Measurements from ENCODE around the gene PPID.
A peak's percentile ranks its signal among the peaks of the same experiment; 100 is the strongest.

Gene PPID

DNA sequence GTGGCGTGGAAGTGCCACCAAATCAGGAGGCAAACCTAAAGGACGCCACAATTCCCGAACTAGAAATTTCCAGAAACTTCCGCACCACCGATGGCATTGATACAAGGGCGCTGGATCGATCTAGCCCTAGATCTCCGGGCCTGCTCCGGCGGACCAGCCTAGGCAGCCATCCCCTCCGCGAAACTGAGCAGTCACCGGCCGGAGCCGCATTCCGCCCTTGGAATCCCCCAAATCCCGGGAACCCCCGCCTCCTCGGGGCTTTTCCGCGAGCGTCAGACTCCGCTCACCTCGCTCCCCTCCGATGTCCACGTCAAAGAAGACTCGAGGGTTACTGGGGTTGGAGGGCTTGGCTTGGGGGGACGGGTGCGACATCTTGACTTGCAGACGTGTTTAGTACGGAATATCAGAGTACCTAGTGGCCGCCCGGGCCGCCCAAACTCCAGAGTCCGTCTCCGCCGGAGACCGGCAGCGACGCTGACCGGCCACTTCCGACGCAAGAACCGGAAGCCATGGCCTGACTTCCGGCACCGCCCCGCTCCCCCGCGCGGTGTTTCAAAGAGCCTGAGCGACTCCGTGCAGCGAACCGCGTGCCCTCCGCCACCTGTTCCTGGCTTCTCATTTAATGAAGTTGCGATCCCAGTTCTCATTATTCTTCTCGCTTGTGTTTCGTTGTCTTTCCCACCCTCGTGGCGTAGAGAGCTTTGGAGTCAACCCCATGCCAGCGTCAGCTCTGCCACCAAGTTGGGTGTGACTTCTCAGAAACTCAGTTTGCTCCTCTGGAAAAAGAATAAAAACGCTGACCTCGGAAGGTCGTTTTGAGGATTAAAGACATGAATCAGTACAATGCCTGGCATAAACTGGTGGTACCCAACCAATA lies at the start of gene PPID:
Gene PPID, minus strand, starts transcription at position 480 of the 877 bp plus-strand sequence. Its CDS starts 108 bp downstream, at position 372.
- Histone ChIP-seq H3K9me3 (ENCODE audit: control insufficient read depth in 2 of 2, low read length in 2 of 2) (no peaks in the 10 kb centered on the region), H3K4me1 (ENCODE audit: control insufficient read depth in 2 of 2, insufficient read depth in 2 of 2, low read length in 2 of 2) (peaks cover 6 to 7% of the 10 kb centered on the region in 2 donors), H3K9ac (ENCODE audit: low read depth in 1 of 2, low read length in 2 of 2) (peak within 1 kb of the TSS; percentile 87 to 89), H3K36me3 (ENCODE audit: control insufficient read depth in 2 of 2, insufficient read depth in 2 of 2, low read length in 2 of 2) (peaks cover 23% of the 10 kb centered on the region in 2 donors), H3K27me3 (ENCODE audit: control insufficient read depth in 2 of 2, insufficient read depth in 2 of 2, low read length in 2 of 2) (no peaks in the 10 kb centered on the region), H3K4me3 (ENCODE audit: low read length in 2 of 2) (peak within 1 kb of the TSS; percentile 90 to 98), H3K27ac (ENCODE audit: low read depth in 2 of 2, low read length in 2 of 2) (peak within 1 kb of the TSS; percentile 89 to 92)

DNA sequence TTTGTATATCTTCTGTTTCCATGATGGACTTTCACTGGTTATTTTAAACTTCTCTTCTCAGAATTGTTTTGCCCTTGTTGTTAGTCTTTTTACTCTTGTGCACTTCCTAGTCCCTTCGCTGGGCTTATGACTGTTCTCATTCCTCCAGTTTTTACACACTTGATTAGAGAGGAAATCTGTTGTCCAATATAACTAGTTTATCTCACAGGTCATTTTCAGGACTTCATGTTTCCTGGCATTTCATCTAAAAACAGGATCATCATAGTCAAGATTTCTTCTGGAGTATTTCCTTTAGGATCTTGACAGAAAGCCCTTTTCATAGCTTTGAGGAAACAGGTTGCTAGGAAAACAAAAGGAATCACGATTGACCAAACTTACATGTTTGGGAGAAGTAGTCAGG lies 48.6 kb upstream of the PPID start:
- H3K9ac ChIP-seq (ENCODE audit: low read depth in 1 of 2, low read length in 2 of 2), result peak overlapping the region in 1 of 2 donors; percentile 33
- H3K9me3 ChIP-seq (ENCODE audit: control insufficient read depth in 2 of 2, low read length in 2 of 2), result no peaks in the 10 kb centered on the region
- peak overlapping the region; percentile 7 to 56 for H3K27ac ChIP-seq (ENCODE audit: low read depth in 2 of 2, low read length in 2 of 2)
- H3K4me1 ChIP-seq (ENCODE audit: control insufficient read depth in 2 of 2, insufficient read depth in 2 of 2, low read length in 2 of 2), result peaks cover 20 to 53% of the 10 kb centered on the region in 2 donors
- no peaks in the 10 kb centered on the region for H3K36me3 ChIP-seq (ENCODE audit: control insufficient read depth in 2 of 2, insufficient read depth in 2 of 2, low read length in 2 of 2)
- peak overlapping the region in 1 of 2 donors; percentile 0 for H3K4me3 ChIP-seq (ENCODE audit: low read length in 2 of 2)
- H3K27me3 ChIP-seq (ENCODE audit: control insufficient read depth in 2 of 2, insufficient read depth in 2 of 2, low read length in 2 of 2), result no peaks in the 10 kb centered on the region

DNA sequence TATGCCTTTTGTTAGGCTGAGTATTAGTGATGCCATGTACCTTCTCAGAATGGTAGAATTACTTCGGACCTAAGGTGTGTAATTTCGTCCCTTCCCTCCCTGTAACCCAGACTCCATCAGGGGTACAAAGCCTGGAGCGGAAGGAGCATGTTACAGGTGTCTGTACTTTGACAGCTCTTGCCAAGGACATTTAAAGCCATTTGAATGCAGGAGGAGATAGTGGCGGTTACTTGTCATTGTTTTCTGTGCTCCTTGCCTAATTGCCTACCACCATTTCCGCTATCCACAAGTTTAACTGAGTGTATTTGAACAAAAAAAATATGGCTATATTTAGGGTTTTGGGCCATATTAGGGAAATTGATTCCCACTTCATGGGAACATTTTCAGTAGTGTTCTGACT lies 47.5 kb upstream of the PPID start:
- H3K27me3 ChIP-seq (ENCODE audit: control insufficient read depth in 2 of 2, insufficient read depth in 2 of 2, low read length in 2 of 2), result no peaks in the 10 kb centered on the region
- peaks cover 20 to 48% of the 10 kb centered on the region in 2 donors for H3K4me1 ChIP-seq (ENCODE audit: control insufficient read depth in 2 of 2, insufficient read depth in 2 of 2, low read length in 2 of 2)
- no peaks in the 10 kb centered on the region for H3K9me3 ChIP-seq (ENCODE audit: control insufficient read depth in 2 of 2, low read length in 2 of 2)
- no peaks in the 10 kb centered on the region for H3K36me3 ChIP-seq (ENCODE audit: control insufficient read depth in 2 of 2, insufficient read depth in 2 of 2, low read length in 2 of 2)
- H3K4me3 ChIP-seq (ENCODE audit: low read length in 2 of 2), result peak overlapping the region; percentile 91 to 93
- H3K27ac ChIP-seq (ENCODE audit: low read depth in 2 of 2, low read length in 2 of 2), result no peak overlapping the region
- H3K9ac ChIP-seq (ENCODE audit: low read depth in 1 of 2, low read length in 2 of 2), result peak overlapping the region in 1 of 2 donors; percentile 33

DNA sequence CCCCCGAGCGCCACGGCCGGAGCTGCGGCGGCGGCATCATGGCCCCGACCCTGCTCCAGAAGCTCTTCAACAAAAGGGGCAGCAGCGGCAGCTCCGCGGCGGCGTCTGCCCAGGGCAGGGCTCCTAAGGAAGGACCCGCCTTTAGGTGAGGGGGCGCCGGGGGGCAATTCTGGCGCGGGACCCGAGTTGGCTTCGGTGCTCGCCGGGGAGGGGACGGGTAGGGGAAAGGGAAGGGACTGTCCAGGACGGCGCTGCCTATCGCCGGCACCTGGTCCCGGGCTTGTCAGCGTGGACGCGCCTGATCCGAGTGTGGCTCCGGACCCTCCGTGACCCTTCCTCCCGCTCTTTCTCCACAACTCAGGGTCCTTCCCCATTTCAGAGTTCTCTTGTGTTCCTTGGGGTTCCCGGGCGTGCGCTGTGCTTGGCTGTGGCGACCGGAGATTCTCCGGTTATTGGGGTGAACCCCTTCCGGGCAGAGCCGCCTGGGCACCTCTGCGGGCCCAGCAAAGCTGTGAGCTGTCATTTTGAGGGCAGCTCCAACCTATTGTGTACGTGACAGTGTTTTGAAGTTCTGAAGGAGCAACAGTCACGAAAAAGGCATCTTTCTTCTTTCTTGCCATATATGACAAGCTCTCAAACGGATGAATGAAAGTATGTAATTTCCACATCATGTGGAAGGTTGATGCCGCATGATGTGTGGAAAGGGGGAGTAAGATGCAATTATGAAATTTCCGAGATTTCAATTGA lies 46.2 kb upstream of the PPID start:
- peak overlapping the region; percentile 77 to 79 for H3K27ac ChIP-seq (ENCODE audit: low read depth in 2 of 2, low read length in 2 of 2)
- H3K9me3 ChIP-seq (ENCODE audit: control insufficient read depth in 2 of 2, low read length in 2 of 2), result no peaks in the 10 kb centered on the region
- H3K27me3 ChIP-seq (ENCODE audit: control insufficient read depth in 2 of 2, insufficient read depth in 2 of 2, low read length in 2 of 2), result no peaks in the 10 kb centered on the region
- H3K36me3 ChIP-seq (ENCODE audit: control insufficient read depth in 2 of 2, insufficient read depth in 2 of 2, low read length in 2 of 2), result no peaks in the 10 kb centered on the region
- peak overlapping the region; percentile 84 to 92 for H3K9ac ChIP-seq (ENCODE audit: low read depth in 1 of 2, low read length in 2 of 2)
- H3K4me3 ChIP-seq (ENCODE audit: low read length in 2 of 2), result peak overlapping the region; percentile 91 to 93
- H3K4me1 ChIP-seq (ENCODE audit: control insufficient read depth in 2 of 2, insufficient read depth in 2 of 2, low read length in 2 of 2), result peaks cover 9 to 37% of the 10 kb centered on the region in 2 donors

DNA sequence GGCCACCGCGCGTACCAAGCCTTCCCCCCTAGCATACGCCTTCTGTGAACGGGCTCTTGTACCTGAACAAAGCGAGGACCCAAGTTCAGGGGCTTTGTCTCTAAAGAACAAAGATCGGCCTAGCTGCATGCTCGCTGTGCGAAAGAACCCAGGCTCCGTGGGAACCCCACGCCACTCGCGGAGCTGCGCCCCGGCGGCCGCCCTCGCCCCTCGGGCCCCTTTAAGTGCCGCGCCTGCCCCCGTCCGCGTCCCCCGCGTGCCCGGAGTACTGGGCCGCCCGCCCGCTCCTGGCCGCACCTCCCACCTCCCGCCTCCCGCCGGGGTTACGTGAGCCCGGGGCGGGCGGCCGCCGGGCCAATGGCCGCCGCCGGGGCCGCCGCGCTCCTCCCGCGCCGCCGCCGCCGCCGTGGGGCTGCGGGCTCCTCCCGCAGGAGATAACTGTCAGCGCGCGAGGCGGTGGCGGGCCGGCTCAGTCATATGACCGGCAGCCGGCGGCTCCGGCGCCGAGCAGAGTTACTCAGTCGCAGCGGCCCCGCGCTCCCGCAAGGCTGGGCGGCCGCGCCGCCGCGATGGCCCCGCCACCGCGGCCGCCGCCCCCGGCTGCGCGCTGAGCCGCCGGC lies 45.5 kb upstream of the PPID start, which contains the start of gene FNIP2:
Gene FNIP2, plus strand, starts transcription at position 472 of the 620 bp plus-strand sequence. CDS start 187 bp downstream, outside the sequence.
- H3K27ac ChIP-seq (ENCODE audit: low read depth in 2 of 2, low read length in 2 of 2), result peak within 1 kb of the TSS; percentile 77 to 87
- H3K9ac ChIP-seq (ENCODE audit: low read depth in 1 of 2, low read length in 2 of 2), result peak within 1 kb of the TSS; percentile 88 to 92
- no peaks in the 10 kb centered on the region for H3K27me3 ChIP-seq (ENCODE audit: control insufficient read depth in 2 of 2, insufficient read depth in 2 of 2, low read length in 2 of 2)
- peaks cover 9 to 37% of the 10 kb centered on the region in 2 donors for H3K4me1 ChIP-seq (ENCODE audit: control insufficient read depth in 2 of 2, insufficient read depth in 2 of 2, low read length in 2 of 2)
- no peaks in the 10 kb centered on the region for H3K9me3 ChIP-seq (ENCODE audit: control insufficient read depth in 2 of 2, low read length in 2 of 2)
- H3K4me3 ChIP-seq (ENCODE audit: low read length in 2 of 2), result peak within 1 kb of the TSS; percentile 91 to 93
- H3K36me3 ChIP-seq (ENCODE audit: control insufficient read depth in 2 of 2, insufficient read depth in 2 of 2, low read length in 2 of 2), result no peaks in the 10 kb centered on the region

DNA sequence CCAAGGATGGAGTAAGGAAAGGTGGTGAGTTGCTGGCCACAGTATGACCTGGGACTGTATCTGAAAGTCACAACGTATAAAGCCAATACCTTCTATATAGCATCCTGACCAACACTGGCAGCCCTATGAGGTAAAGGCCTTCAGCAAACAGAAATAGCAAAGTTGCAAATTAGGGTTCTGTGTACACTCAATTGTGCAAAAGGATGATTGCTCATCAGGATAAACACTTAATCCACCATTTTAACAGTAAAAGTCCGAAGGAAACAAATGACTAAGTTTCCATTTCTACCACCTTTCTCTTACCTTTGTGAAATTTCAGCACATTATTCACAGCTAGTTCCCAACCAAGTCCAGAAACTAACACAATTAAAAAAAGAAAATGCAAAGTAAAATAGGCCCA lies 44.3 kb upstream of the PPID start:
- Histone ChIP-seq H3K27me3 (ENCODE audit: control insufficient read depth in 2 of 2, insufficient read depth in 2 of 2, low read length in 2 of 2) (no peaks in the 10 kb centered on the region), H3K4me3 (ENCODE audit: low read length in 2 of 2) (no peak overlapping the region), H3K4me1 (ENCODE audit: control insufficient read depth in 2 of 2, insufficient read depth in 2 of 2, low read length in 2 of 2) (peaks cover 8 to 30% of the 10 kb centered on the region in 2 donors), H3K36me3 (ENCODE audit: control insufficient read depth in 2 of 2, insufficient read depth in 2 of 2, low read length in 2 of 2) (no peaks in the 10 kb centered on the region), H3K9ac (ENCODE audit: low read depth in 1 of 2, low read length in 2 of 2) (no peak overlapping the region), H3K9me3 (ENCODE audit: control insufficient read depth in 2 of 2, low read length in 2 of 2) (no peaks in the 10 kb centered on the region), H3K27ac (ENCODE audit: low read depth in 2 of 2, low read length in 2 of 2) (no peak overlapping the region)

DNA sequence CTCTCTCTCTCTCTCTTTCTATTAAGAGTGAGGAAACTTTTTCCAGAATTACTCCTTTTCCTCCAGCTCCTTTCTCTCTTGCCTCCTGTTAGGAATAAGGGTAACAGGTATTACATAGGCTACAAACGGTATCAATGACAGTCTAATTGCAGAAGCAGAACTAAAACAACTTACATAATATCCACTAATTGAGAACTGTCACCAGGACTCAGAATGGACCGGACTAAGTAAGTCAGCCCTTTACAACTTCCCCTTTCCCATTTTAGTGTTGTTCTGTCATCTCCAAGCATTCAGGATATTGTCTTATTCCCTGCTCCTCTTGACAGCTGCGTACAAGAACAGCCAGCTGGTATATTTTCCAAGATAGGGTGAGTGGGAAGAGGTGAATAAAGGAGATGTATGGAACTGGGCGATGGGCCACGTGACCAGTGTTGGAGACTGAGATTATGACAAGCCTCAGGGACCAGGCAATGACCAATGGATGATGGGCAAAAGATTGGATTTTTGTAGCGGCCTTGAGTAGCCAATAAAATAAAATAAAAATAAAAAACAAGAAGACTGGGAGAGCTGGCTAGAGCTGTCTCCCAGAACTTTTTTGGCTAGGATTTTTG lies 43.3 kb upstream of the PPID start:
- no peak overlapping the region for H3K4me3 ChIP-seq (ENCODE audit: low read length in 2 of 2)
- no peak overlapping the region for H3K27ac ChIP-seq (ENCODE audit: low read depth in 2 of 2, low read length in 2 of 2)
- no peaks in the 10 kb centered on the region for H3K9me3 ChIP-seq (ENCODE audit: control insufficient read depth in 2 of 2, low read length in 2 of 2)
- no peaks in the 10 kb centered on the region for H3K27me3 ChIP-seq (ENCODE audit: control insufficient read depth in 2 of 2, insufficient read depth in 2 of 2, low read length in 2 of 2)
- no peaks in the 10 kb centered on the region for H3K36me3 ChIP-seq (ENCODE audit: control insufficient read depth in 2 of 2, insufficient read depth in 2 of 2, low read length in 2 of 2)
- peaks cover 6 to 21% of the 10 kb centered on the region in 2 donors for H3K4me1 ChIP-seq (ENCODE audit: control insufficient read depth in 2 of 2, insufficient read depth in 2 of 2, low read length in 2 of 2)
- no peak overlapping the region for H3K9ac ChIP-seq (ENCODE audit: low read depth in 1 of 2, low read length in 2 of 2)

DNA sequence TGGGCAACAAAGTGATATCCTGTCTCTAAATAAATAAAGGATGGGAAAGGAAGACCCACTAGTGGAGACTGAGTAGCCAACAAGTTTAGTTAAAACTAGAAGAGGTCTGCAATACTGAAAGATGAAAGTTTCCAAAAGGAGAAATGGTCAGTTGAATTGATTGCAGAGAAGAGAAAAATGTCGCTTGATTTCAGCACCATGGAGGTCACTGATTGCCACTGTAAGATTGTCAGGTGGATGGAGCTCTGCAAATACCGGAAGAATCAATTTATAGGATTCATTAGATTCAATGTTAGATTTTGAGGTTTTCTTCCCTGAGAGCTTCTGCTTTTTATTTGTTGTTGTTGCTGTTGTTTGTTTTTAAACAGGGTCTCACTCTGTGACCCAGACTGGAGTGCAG lies 40.3 kb upstream of the PPID start:
- no peaks in the 10 kb centered on the region for H3K27me3 ChIP-seq (ENCODE audit: control insufficient read depth in 2 of 2, insufficient read depth in 2 of 2, low read length in 2 of 2)
- H3K27ac ChIP-seq (ENCODE audit: low read depth in 2 of 2, low read length in 2 of 2), result no peak overlapping the region
- H3K36me3 ChIP-seq (ENCODE audit: control insufficient read depth in 2 of 2, insufficient read depth in 2 of 2, low read length in 2 of 2), result no peaks in the 10 kb centered on the region
- no peak overlapping the region for H3K4me3 ChIP-seq (ENCODE audit: low read length in 2 of 2)
- no peak overlapping the region for H3K9ac ChIP-seq (ENCODE audit: low read depth in 1 of 2, low read length in 2 of 2)
- H3K9me3 ChIP-seq (ENCODE audit: control insufficient read depth in 2 of 2, low read length in 2 of 2), result no peaks in the 10 kb centered on the region
- peaks cover 0 to 8% of the 10 kb centered on the region in 2 donors for H3K4me1 ChIP-seq (ENCODE audit: control insufficient read depth in 2 of 2, insufficient read depth in 2 of 2, low read length in 2 of 2)

DNA sequence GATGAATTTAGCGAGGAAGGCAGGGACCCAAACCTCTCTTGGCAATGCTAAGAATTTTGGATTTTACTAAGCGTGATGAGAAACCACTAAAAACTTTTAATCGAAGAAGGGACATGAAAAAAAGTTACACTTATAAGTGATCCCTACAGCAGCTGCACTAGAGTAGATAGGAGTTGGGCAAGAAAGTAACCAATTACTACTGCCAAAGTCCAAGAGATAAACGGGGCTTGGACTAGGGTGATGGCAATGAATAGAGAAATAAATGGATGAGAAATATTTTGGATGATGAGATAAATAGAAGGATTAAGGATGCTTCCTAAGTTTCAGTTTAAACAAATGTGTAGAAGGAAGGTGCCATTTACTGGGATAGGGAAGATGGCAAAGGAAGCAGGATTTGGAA lies 39.4 kb upstream of the PPID start:
- peaks cover 0 to 2% of the 10 kb centered on the region in 2 donors for H3K4me1 ChIP-seq (ENCODE audit: control insufficient read depth in 2 of 2, insufficient read depth in 2 of 2, low read length in 2 of 2)
- no peak overlapping the region for H3K4me3 ChIP-seq (ENCODE audit: low read length in 2 of 2)
- H3K36me3 ChIP-seq (ENCODE audit: control insufficient read depth in 2 of 2, insufficient read depth in 2 of 2, low read length in 2 of 2), result no peaks in the 10 kb centered on the region
- no peak overlapping the region for H3K9ac ChIP-seq (ENCODE audit: low read depth in 1 of 2, low read length in 2 of 2)
- no peaks in the 10 kb centered on the region for H3K27me3 ChIP-seq (ENCODE audit: control insufficient read depth in 2 of 2, insufficient read depth in 2 of 2, low read length in 2 of 2)
- H3K27ac ChIP-seq (ENCODE audit: low read depth in 2 of 2, low read length in 2 of 2), result no peak overlapping the region
- no peaks in the 10 kb centered on the region for H3K9me3 ChIP-seq (ENCODE audit: control insufficient read depth in 2 of 2, low read length in 2 of 2)
